H4 (cell line): ENCODE measurements around the gene RGL1. TPM values are rescaled to one million over a fixed set of nuclear protein-coding genes. Genes with fewer than 3 reads are reported as not detected.
"Not testable (repeated sequence)": the region's sequence is repeated elsewhere in the genome, so short reads cannot be mapped to it uniquely, and the experiment has no call there.

Source experiments
- DNase-seq: peaks from one replicate; pipeline ENCODE4 v3.0.0-alpha.2; 2015; ENCODE audit warnings: low spot score
- total RNA-seq: library from RNA; depleted of rRNA; stranded (reverse); fragments of >200 nt; shearing (Covaris generic); gene quantifications from 2 replicates; pipeline ENCODE4 v1.2.3, GENCODE V29; 2014; rRNA removed

The RGL1 gene
- 14.9 and 18.7 TPM in 2 replicates for total RNA-seq

DNA sequence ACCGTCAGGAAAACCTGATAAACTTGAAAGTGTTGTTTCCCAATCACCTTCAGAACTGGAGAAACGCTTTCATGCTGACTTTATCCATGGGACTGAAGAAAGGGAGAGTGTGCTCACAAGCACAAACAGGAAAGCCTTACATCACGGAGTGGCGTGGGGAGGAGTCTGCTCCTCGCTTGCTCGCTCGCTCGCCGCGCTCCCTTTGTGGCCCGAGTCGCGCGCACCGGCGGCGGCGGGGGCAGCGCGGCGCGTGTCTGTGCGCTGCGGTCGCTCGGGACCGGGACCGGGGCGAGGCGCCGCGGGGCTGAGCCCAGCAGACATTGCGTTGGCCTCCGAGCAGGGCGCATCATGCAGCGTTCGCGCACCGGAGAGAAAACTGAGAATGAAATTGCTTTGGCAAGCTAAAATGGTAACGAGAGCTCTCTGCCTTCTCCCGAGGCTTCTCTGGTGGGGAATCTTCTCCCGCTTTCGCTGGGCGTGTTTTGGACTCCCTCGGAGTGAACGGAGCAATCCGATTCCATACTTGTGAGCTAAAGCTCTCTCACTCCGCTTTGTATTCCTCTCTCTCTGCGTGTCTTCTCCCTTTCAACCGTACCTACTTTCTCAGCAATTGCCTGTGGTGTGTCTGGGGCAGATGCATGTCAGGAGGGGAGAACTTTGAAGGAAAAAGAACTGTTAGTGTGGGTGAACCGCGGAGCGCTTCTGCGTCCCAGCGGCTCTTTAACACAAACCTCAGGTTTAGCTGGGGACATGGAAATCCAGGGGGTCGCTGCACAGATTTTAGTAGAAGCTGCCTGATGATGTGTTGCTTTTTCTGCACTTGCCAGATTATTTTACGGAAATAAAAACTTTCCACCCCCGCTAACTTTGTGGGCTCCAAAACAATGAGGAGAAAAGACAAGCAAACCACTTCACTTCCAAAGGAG is at the start of gene RGL1:
Gene RGL1, plus strand, starts transcription at position 205 of the 926 bp plus-strand sequence. Its CDS starts 178 bp downstream, at position 383.
- DNase-seq = peak; percentile 72

DNA sequence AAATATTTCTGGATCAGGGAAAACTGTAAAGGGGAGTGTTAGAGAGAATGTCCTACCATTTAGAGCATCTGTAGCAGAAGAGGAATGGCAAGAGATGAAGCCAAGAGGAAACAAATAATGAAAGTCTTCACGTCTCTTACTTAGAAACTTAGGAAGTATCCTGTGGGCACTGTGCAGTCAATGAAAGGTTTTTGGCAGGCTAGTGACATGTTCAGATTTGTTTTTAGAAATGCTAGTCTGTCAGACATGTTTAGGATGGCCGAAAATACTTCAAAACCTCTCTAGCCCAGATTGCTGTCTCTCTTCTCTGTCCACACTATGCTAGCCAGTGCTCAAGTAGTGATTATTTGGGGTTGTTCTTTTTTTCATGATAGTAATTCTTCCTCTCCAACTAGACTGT is 48.6 kb upstream of the RGL1 start:
- DNase-seq = no peak

DNA sequence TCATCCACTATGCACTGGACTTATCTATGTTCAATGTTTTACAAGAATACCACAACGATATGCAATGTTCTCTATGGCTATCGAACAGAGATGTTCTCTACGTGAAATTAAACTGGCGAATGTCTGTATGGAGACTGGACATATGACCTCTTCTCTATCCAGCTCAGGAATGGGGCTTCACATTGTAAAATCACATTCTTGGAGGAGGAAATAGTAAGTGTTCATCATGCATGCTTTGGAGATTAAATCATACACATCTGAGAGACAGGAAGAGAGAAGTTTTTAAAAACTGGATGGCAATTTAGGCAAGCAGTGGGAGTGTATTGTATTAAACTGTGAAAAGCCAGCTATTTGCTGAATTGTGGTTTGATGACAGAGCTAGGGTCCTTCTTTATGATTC is 47.9 kb upstream of the RGL1 start:
- no peak for DNase-seq

DNA sequence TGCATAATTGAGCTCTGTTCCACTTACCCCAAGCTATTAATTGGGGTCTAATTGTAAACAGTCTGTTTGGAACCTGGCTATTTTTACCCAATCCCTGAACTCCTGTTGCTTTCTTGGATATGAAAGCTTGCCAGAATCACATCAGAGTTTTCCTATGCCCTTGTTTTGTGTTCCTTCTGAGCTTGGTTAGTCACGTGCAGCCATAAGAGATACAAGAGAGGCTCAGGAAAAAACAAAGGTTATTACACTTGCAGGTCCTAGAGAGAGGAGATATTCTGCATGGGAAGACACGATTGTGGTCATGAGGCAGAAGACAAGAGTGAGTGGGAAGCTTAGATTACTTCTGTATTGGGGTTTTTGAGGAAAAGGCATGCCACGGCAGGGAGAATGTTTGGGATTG is 46.0 kb upstream of the RGL1 start:
- DNase-seq = no peak

DNA sequence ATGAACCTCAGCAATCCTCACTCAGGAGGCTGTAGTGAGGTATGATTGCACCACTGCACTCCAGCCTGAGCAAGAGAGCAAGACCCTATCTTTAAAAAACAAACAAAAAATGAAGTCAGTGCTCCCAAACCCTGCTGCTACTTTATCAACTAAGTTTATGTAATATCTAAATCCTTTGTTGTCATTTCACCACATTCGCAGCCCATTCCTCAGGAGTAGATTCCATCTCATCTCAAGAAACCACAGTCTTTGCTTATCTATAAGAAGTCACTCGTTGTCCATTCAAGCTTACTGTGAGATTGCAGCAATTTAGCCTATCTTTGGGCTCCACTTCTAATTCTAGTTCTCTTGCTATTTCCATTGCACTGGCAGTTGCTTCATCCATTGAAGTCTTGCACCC is 44.3 kb upstream of the RGL1 start:
- no peak for DNase-seq

DNA sequence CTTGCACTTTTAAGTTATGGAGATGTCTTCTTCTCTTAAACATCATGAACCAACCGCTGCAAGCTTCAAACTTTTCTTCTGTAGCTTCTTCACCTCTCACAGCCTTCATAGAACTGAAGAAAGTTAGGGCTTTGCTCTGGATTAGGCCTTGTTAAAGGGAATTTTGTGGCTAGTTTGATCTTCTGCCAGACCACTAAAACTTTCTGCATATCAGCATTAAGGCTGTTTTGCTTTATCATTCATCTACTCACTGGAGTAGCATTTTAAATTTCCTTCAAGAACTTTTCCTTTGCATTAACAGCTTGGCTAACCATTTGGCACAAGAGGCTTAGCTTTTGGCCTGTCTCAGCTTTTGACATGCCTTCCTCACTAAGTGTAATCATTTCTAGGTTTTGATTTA is 43.0 kb upstream of the RGL1 start:
- DNase-seq = no peak

DNA sequence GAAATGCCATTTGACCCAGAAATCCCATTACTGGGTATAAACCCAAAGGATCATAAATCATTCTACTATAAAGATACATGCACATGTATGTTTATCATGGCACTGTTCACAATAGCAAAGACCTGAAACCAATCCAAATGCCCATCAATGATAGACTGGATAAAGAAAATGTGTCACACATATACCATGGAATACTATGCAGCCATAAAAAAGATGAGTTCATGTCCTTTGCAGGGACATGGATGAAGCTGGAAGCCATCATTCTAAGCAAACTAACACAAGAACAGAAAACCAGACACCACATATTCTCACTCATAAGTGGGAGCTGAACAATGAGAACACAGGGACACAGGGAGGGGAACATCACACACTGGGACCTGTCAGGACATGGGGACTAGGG is 42.1 kb upstream of the RGL1 start:
- not testable (repeated sequence) for DNase-seq

DNA sequence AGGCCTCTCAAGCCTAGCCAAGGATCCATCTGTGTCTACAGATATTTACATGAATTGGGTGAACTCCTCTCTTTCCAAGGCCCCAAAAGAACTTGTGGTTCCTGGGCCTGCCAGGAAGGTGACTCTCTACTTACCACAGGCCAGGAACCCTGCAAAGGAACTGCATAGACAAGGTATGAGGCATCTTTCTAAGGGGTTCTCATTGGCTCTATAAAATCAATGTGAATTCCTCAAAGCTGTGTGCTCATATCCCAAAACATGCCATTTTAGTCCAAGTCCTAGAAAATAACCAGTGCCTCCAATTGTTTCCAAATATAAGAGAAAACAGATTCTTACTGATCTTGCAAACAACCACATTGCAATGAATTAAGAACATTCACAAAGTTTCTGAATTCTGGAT is 39.9 kb upstream of the RGL1 start:
- no peak for DNase-seq

DNA sequence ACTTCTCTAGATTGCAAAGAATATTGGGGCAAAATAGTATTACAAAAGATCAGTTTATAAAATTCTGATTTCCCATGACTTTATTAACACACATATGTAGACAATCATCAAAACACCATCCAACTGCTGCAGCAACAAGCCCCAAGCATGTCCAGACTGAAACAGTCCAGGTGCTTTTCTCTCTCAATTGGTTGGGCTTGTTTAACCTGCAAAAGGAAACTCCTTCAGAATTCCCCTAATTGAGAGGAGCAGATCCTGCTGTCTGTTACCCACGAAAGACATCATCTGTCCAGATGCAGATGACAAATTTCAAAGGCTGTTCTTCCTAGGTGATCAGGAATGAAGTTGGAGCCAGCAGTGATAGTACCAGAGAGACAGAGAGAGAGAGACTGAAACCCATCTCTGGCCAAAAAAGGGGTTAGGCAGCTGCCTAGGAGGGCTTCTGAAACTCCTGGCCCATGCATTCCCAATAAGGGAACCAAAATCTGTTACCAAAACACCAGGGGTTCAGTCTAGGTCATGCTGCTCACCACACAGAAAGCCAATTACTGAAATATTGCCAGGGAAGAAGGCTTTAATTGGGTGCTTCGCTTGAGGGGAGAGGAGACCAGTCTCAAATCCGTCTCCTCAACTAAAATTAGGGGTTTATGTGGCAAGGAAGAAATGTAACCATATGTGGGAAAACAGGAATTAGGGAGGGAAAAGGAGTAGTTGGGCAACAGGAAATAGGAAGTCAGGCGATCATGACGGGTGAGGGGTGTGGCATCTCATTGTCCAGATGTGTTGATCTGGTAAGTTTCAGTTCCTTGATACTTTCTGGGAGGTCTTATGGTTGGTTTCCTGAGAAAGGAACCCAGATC is 34.7 kb upstream of the RGL1 start:
- no peak for DNase-seq

DNA sequence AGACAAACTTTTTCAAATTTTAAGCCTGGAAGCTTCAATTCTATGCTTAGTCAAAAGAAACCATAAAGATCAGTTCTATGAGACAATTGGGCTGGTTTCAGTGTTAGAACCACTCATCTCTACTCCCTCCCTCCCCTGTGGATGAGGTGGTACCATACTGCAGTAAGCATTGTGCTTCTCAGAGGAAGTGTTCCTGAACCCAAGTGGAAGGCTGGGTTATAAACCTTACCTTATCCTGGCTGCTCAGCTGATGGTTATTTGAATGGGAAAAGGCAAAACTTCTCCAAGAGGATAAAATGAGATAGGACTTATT is 34.1 kb upstream of the RGL1 start:
- no peak for DNase-seq

DNA sequence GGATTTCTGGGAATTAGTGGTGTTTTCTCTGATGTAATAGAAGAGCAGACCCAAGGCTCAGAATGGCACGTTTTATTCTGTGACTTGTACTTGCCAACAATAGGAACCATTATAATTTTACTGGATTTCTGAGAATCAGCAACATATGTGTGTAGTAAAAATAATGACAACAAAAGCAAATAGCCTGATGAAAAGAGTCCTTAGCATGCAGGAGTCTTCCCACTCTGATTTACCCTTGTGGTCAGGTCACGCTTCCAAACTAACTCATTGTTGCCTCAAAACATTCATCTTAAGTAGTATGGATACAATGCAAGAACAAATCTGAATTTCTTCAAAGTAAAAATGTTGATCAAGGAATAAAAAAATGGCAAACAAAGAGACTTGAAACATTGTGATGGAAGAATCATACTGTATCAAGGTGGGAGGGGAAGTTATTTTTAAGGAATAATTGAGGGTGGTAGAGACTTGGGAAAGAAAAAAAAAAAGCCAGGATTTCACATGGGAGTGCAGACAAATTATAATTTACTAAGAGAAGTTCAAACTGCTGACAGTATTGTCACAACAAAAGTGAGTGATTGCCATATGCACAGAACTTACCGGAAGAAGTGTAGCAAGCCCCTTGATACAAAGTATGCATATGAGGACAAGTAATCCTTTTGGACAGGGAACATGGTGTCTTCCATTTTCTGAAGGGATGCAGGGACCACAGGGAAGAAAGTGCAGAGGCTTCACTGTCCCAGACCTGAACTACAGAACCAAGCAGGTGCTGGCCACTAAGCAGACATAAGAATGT is 31.2 kb upstream of the RGL1 start:
- DNase-seq = no peak

DNA sequence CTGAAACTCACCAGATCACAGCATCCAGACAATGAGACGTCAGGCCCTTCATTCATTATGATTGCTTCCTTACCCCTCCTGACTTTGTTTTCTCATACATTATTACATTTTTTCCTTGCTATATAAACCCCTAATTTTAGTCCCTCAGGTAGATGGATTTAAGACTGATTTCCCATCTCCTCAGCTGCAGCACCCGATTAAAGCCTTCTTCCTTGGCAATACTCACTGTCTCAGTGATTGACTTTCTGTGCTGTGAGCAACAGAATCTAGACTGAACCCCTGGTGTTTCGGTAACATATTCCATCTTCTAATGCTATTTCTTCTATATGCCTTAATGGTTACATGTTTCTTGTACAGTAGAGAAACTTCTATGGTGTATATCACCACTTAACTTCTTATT is 30.0 kb upstream of the RGL1 start:
- DNase-seq = no peak

DNA sequence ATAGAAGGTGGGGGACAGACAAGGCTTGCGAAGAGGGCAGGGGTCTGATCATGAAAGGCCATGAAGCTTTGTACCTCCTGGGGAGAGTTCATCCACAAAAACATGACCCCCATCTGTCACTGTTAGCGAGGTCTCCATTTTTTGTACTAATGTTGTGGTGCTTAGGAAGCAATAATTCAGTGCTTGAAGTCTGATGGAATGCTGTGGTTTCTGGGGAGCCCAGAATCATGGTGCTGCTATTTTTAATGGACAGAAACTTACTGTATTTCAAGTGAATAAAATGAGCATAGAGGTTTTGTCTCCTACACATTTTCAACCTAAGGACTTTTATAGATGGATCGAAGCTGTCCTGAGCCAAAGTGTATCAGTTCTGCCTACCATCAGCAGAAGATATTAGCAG is 28.2 kb upstream of the RGL1 start:
- no peak for DNase-seq

DNA sequence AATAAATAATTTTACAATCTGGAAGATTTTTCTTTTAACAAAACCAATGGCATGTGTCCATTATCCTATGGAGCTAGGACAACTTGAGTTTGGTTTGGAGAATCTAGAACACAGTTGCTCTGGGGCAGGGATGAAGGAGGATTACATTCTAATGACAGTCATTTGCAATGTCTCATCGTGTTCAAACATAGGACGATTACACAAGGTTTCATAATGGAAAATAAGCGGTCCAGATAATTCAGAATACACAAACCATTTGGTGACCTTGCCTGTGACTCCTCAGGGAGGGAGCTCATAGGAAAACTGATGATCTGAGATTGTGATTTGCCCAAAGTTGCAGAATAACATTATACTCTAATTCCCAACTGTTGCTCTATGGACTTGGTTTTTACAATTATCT is 27.6 kb upstream of the RGL1 start:
- DNase-seq = no peak

DNA sequence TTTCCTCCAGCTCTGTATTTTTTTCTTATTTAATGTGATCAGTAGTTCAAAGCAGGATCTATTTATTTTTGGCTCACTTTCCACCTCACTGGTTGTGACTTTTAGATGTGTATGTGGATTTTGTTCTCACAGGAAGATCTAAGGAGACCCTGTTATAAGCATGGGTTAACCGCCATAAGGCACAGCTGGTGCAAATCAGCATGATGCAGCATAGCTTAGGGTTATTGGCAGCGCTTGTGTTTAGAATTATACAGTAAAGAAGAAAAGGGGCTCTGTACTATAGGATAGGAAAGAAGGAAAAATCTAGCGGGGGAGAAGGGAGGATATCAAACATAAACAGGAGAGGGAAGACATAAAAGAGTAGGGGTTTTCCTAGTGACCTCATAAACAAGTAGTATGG is 26.9 kb upstream of the RGL1 start:
- no peak for DNase-seq

DNA sequence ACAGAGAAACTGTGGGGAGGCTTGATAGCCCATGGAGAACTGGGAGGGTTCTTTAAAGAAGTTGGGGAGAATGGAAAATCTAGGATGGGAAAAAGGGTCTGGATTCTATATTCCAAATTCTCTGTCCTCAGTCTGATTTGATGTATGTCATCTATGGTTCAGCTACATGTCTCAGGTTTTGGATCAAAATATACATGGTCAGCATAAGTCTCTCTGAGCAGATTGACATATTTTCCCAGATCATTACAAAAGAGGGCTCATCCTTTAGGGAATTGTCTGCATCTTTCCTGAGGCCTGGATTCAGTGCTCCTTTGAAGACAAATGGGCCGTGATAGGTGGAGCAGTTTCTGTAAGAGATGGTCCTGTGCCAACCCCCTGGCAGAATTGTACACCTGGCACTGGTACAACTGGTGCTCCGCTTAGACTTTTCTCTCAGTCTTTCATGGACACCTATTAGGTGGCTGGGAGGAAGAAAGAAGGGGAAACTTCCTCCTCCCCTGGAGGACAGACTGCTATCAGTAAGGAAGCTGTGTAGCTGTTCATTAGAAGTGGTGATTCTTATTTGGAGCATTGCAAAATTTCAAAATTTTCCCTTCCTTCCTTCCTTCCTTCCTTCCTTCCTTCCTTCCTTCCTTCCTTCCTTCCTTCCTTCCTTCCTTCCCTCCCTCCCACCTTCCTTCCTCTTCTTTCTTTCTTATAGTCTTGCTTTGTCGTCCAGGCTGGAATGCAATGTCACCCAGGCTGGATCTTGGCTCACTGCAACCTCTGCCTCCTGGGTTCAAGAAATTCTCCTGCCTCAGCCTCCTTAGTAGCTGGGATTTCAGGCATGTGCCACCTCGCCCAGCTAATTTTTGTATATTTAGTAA is 26.1 kb upstream of the RGL1 start:
- DNase-seq = no peak

DNA sequence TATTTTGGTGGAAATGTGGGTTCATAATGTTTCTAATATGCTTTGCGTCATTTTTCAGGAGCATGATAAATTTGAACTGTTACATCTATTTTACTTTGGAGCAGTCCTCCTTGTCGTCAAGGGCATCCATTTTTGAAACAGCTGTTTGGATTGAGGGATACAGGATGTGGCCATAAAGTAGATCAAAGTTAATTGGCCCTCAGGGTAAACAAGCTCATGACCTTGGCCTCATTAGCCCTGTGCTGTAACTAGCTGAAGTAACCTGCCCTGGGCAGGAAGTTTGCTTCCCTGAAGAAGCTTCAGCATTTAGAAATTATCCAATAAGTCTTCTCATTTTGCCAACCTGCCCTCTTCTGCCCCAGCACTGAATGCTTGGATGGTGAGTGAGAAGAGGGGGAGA is 24.8 kb upstream of the RGL1 start:
- DNase-seq = peak; percentile 9

DNA sequence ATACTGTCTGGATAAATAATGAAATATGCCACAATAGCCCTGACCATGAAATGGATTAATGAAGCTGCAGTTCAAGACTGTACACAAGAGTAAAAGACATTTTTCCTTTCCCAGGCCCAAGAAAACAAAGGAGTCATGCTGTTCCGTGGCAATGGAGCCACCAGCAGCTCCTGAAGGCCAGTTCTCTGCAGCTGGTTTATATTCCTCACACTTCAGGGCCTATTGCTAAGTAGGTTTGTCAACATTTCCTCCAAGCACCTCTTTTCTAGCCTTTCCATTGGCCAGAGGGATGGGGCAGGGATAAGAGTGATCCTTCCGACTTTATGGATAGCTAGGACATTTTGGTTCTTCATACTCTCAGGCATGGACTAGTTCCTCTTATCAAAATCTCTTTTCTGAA is 24.2 kb upstream of the RGL1 start:
- DNase-seq = no peak

DNA sequence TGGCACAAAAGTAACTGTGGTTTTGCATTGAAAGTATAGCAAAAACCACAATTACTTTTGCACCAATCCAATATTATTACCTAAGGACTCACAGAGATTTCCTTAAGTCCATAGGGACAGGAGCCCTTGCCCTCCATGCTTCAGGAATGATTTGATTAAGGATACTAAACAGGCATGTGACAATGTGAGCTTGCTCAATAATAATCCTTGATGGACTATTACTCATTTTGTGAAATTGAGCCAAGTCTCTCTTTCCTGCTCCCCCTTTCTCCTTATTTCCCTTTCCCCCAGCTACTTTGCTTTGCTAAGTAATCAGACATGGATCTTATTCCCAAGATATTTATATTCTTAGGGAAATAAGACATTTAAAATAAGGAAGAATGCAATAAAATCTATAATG is 21.6 kb upstream of the RGL1 start:
- DNase-seq = no peak

DNA sequence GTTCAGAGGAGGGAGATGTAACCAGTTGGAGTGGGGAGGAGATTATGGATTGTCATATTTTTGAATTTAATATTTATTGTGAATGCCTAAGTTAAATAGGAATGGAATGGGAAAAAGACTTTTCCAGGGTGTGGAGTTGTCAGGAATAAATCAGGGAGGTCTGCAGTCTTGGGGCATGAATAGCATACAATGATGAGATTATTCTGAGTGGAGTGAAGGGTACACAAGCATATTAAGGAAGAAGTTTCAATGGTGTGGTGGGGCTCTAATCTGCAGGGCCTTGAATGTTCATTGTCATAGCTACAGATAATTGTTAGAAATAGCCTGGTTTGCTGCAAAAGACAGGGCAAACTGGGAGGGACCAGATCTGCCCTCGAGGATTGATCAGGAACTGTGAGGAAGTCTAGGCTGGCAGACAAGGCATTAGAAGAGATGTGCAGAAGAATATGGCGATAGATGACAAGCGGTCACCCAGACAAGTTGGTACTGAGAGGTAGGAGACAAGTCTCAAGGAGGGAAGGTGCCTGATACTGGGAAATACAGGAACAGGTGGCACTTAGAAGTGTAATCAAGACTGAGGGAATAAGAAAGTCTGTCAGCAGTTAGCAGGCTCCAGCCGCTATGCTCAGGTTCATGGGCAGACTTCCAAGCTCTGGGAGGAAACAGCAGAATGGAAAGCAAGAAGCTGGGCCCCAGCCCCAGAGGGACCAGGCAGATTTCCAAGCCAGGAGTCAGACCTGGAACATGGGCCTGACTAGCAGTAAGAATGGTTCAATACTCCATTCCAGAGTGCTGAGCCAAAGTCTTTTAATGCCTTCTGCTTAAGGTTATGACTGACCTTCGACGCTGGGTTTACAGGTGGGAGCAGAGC is 20.9 kb upstream of the RGL1 start:
- peak; percentile 50 for DNase-seq
